ENCODE data around the gene DEGS2.

DNA sequence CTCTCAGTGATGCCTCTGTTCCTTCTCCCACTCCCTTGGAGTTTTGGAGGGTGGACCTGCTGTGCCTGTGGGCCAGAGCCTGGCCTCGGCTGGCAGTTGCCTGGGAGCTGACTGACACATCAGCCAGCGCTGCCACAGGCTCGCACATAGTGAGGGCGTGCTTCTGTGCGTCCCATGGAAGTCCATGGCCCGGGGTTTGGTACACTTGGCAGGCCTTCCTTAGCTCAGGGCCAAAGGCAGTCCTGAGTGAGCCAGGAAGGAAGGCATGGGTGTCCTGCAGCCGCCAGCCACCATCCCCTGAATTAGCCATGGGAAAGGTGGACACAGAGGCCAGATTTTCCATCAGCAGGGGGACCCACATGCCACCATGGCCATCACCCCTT is 1.1 kb upstream of the DEGS2 start:
- TF ChIP-seq, protein P1, sequence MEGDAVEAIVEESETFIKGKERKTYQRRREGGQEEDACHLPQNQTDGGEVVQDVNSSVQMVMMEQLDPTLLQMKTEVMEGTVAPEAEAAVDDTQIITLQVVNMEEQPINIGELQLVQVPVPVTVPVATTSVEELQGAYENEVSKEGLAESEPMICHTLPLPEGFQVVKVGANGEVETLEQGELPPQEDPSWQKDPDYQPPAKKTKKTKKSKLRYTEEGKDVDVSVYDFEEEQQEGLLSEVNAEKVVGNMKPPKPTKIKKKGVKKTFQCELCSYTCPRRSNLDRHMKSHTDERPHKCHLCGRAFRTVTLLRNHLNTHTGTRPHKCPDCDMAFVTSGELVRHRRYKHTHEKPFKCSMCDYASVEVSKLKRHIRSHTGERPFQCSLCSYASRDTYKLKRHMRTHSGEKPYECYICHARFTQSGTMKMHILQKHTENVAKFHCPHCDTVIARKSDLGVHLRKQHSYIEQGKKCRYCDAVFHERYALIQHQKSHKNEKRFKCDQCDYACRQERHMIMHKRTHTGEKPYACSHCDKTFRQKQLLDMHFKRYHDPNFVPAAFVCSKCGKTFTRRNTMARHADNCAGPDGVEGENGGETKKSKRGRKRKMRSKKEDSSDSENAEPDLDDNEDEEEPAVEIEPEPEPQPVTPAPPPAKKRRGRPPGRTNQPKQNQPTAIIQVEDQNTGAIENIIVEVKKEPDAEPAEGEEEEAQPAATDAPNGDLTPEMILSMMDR (IDR thresholded peaks at IDR 0.05): no peak
- TF ChIP-seq EP300 (IDR thresholded peaks at IDR 0.05): no peak

Measured in upper lobe of left lung (tissue), 4 donors.